Endodermal cell (in vitro differentiated cells): ENCODE results near the gene RSBN1L. TPM values are rescaled to one million over a fixed set of nuclear protein-coding genes. Genes with fewer than 3 reads are reported as not detected.

Experiments used
- DNase-seq: peaks from one replicate; pipeline ENCODE4 v3.0.0-alpha.2; 2017
- H3K27ac ChIP-seq: 2 replicates; pipeline ENCODE4 v1.5.1; 2013; ENCODE audit warnings: mild to moderate bottlenecking, low read depth, low read length, moderate library complexity
- H3K27me3 ChIP-seq: 2 replicates; pipeline ENCODE4 v1.6.1; 2013; ENCODE audit warnings: mild to moderate bottlenecking, low read length, moderate library complexity; ENCODE audit not compliant: insufficient read depth, control insufficient read depth, poor library complexity, severe bottlenecking
- H3K36me3 ChIP-seq: 2 replicates; pipeline ENCODE4 v1.7.0; 2013; ENCODE audit warnings: mild to moderate bottlenecking, low read length, moderate library complexity; ENCODE audit not compliant: control insufficient read depth, insufficient read depth
- H3K4me1 ChIP-seq: one replicate; pipeline ENCODE4 v1.7.0; 2013; ENCODE audit warnings: low read length; ENCODE audit not compliant: control insufficient read depth, insufficient read depth
- H3K4me3 ChIP-seq: 2 replicates; pipeline ENCODE4 v1.5.1; 2013; ENCODE audit warnings: mild to moderate bottlenecking, low read length, moderate library complexity
- H3K9ac ChIP-seq: 2 replicates; pipeline ENCODE4 v1.6.1; 2013; ENCODE audit warnings: mild to moderate bottlenecking, low read length, moderate library complexity; ENCODE audit not compliant: poor library complexity, severe bottlenecking; ENCODE audit errors: extremely low read depth
- H3K9me3 ChIP-seq: 2 replicates; pipeline ENCODE4 v1.6.1; 2013; ENCODE audit warnings: mild to moderate bottlenecking, low read length, moderate library complexity; ENCODE audit not compliant: control insufficient read depth
- H3K27ac Mint-ChIP-seq: 2 replicates; pipeline ENCODE4 v1.8.0; 2020; ENCODE audit warnings: mixed read lengths
- H3K27me3 Mint-ChIP-seq: 2 replicates; pipeline ENCODE4 v1.8.0; 2021; ENCODE audit warnings: mild to moderate bottlenecking, mixed read lengths; ENCODE audit not compliant: insufficient read depth
- H3K36me3 Mint-ChIP-seq: 2 replicates; pipeline ENCODE4 v1.8.0; 2020; ENCODE audit warnings: low read depth, mixed read lengths
- H3K4me1 Mint-ChIP-seq: 2 replicates; pipeline ENCODE4 v1.8.0; 2020; ENCODE audit warnings: mixed read lengths
- H3K4me3 Mint-ChIP-seq: 2 replicates; pipeline ENCODE4 v1.8.0; 2020; ENCODE audit warnings: mild to moderate bottlenecking, moderate library complexity, mixed read lengths
- H3K9me3 Mint-ChIP-seq: 2 replicates; pipeline ENCODE4 v1.8.0; 2020; ENCODE audit warnings: mild to moderate bottlenecking, mixed read lengths
- WGBS, 2 experiments: methylation state at CpG; one replicate each; pipeline versions ENCODE4 v1.1.5 to v1.1.7; 2013; ENCODE audit warnings: missing lambda C conversion rate in 2 of 2, mixed read lengths in 1 of 2; ENCODE audit not compliant: insufficient coverage in 1 of 2, insufficient read length in 1 of 2; 5-methylcytosine and 5-hydroxymethylcytosine counted together
- total RNA-seq, 2 donors: library from RNA; stranded (reverse); fragmentation: NEBNext Ultra II Directional in 1 of 2; extraction: Animal tissue kit (Norgen Biotek cat#: 25700) in 1 of 2; gene quantifications; 2 replicates in 1 of 2; 3 replicates in 1 of 2; pipeline ENCODE4 v1.2.1, GENCODE V29; 2021
- TF ChIP-seq, protein P1 (sequence below): fragments of 200-600 bp; sonication (generic); conservative IDR thresholded peaks from 2 replicates; pipeline ENCODE4 v1.5.0; 2021; ENCODE audit warnings: antibody characterized with exemption, mild to moderate bottlenecking

RSBN1L gene
- total RNA-seq, 2 donors from 2014 or later, result 17.6 to 19.9 TPM

DNA sequence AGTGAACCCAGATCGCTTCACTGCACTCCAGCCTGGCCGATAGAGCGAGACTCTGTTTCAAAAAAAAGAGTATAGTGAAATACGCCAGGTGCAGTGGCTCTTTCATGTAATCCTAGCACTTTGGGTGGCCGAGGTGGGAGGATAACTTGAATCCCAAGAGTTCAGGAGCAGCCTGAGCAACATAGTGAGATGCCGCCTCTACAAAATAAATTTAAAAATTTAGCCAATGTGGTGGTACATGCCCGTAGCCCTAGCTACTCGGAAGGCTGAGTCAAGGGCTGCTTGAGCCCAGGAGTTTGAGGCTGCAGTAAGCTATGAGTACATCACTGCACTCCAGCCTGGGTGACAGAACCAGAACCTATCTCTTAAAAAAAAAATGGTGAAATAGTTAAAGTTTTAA lies 74.1 kb downstream of the RSBN1L start:
- Mint-ChIP-seq H3K27me3 (no peaks in the 10 kb centered on the region), H3K4me1 (peaks cover 16% of the 10 kb centered on the region), H3K36me3 (peaks cover 39% of the 10 kb centered on the region), H3K4me3 (no peak overlapping the region), H3K27ac (no peak overlapping the region), H3K9me3 (no peaks in the 10 kb centered on the region)
- Histone ChIP-seq H3K4me3 (no peak overlapping the region), H3K4me1 (no peaks in the 10 kb centered on the region), H3K27ac (no peak overlapping the region), H3K9me3 (no peaks in the 10 kb centered on the region), H3K36me3 (peaks cover 43% of the 10 kb centered on the region), H3K9ac (no peak overlapping the region), H3K27me3 (no peaks in the 10 kb centered on the region)
- TF ChIP-seq, protein P1, sequence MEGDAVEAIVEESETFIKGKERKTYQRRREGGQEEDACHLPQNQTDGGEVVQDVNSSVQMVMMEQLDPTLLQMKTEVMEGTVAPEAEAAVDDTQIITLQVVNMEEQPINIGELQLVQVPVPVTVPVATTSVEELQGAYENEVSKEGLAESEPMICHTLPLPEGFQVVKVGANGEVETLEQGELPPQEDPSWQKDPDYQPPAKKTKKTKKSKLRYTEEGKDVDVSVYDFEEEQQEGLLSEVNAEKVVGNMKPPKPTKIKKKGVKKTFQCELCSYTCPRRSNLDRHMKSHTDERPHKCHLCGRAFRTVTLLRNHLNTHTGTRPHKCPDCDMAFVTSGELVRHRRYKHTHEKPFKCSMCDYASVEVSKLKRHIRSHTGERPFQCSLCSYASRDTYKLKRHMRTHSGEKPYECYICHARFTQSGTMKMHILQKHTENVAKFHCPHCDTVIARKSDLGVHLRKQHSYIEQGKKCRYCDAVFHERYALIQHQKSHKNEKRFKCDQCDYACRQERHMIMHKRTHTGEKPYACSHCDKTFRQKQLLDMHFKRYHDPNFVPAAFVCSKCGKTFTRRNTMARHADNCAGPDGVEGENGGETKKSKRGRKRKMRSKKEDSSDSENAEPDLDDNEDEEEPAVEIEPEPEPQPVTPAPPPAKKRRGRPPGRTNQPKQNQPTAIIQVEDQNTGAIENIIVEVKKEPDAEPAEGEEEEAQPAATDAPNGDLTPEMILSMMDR, result no peak
- no peak for DNase-seq
- 83 to 84% methylated on average over 7 to 8 of the region's 8 CpGs for WGBS, 2 experiments

DNA sequence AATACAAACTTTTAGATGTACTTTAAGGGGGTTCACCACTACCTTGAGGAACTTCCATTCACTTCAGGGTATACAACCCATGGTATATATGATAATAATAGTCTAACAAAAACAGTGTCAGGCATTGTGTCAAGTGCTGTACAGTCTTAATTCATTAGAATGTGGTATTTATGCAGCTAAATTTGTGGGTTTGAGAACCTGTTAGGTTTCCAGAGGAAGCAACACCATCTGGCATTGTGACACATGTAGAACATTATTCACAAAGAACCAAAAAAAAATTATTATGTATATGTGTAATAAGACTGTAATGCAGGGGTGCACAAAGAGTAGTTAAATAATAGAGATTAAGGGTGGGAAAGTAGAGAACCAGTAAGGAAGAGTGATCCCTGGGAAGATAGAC lies 75.6 kb downstream of the RSBN1L start:
- DNase-seq, result no peak
- H3K27ac Mint-ChIP-seq, result no peak overlapping the region
- peaks cover 50% of the 10 kb centered on the region for H3K36me3 Mint-ChIP-seq
- H3K27me3 Mint-ChIP-seq, result no peaks in the 10 kb centered on the region
- no peak overlapping the region for H3K4me3 ChIP-seq
- H3K36me3 ChIP-seq, result peaks cover 52% of the 10 kb centered on the region
- H3K27me3 ChIP-seq, result no peaks in the 10 kb centered on the region
- no peaks in the 10 kb centered on the region for H3K9me3 Mint-ChIP-seq
- H3K9ac ChIP-seq, result no peak overlapping the region
- H3K27ac ChIP-seq, result no peak overlapping the region
- no peaks in the 10 kb centered on the region for H3K9me3 ChIP-seq
- peaks cover 4% of the 10 kb centered on the region for H3K4me1 Mint-ChIP-seq
- no peaks in the 10 kb centered on the region for H3K4me1 ChIP-seq
- H3K4me3 Mint-ChIP-seq, result no peak overlapping the region
- TF ChIP-seq, protein P1, result no peak

DNA sequence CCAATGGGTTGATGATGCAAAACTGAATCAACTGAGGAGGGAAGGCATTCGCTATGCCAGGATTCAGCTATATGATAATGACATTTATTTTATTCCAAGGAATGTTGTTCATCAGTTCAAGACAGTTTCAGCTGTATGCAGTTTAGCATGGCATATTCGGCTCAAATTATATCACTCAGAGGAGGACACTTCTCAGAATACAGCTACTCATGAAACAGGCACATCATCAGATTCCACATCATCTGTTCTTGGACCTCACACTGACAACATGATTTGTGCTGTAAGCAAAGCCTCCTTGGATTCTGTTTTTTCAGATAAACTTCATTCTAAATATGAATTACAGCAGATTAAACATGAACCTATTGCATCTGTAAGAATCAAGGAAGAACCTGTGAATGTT lies 82.3 kb downstream of the RSBN1L start:
- Mint-ChIP-seq H3K27ac (no peak overlapping the region), H3K4me3 (no peak overlapping the region), H3K27me3 (no peaks in the 10 kb centered on the region), H3K9me3 (no peaks in the 10 kb centered on the region), H3K36me3 (peaks cover 40% of the 10 kb centered on the region), H3K4me1 (peaks cover 3% of the 10 kb centered on the region)
- Histone ChIP-seq H3K36me3 (peaks cover 62% of the 10 kb centered on the region), H3K9me3 (peaks cover 2% of the 10 kb centered on the region), H3K9ac (no peak overlapping the region), H3K4me1 (no peaks in the 10 kb centered on the region), H3K27me3 (no peaks in the 10 kb centered on the region), H3K4me3 (no peak overlapping the region), H3K27ac (no peak overlapping the region)
- WGBS, 2 experiments, result 80 to 89% methylated on average over 2 of the region's 2 CpGs
- TF ChIP-seq, protein P1, result no peak
- no peak for DNase-seq
